Astrocyte of the hippocampus (primary cell): Measurements from ENCODE around the gene POP7.
"Not testable (repeated sequence)": the region's sequence is repeated elsewhere in the genome, so short reads cannot be mapped to it uniquely, and the experiment has no call there.

ENCODE experiments used
- DNase-seq: peaks from one replicate; pipeline ENCODE4 v3.0.0; 2011; ENCODE audit warnings: low read depth, low spot score

The POP7 gene

GRCh38 chr7:100705753-100706671 is at the start of gene POP7:
TSS of gene POP7 (plus strand) at chr7:100706121. CDS start at chr7:100706831, 710 bp downstream.
- peak; percentile 100 for DNase-seq

- not testable (repeated sequence) for DNase-seq
Observed at GRCh38 chr7:100662194-100662776, 43.6 kb upstream of the POP7 start.

GRCh38 chr7:100665168-100665726 is 40.7 kb upstream of the POP7 start:
- no peak for DNase-seq

GRCh38 chr7:100667331-100668068 is 38.4 kb upstream of the POP7 start:
- DNase-seq = no peak

- no peak for DNase-seq
Observed at GRCh38 chr7:100668069-100668449, 37.9 kb upstream of the POP7 start.

- DNase-seq = not testable (repeated sequence)
Observed at GRCh38 chr7:100669106-100669505, 36.8 kb upstream of the POP7 start.

- DNase-seq = no peak
Observed at GRCh38 chr7:100670074-100670473, 35.8 kb upstream of the POP7 start.

- no peak for DNase-seq
Observed at GRCh38 chr7:100671353-100672327, 34.3 kb upstream of the POP7 start.

GRCh38 chr7:100673302-100673941 is 32.5 kb upstream of the POP7 start, which contains the start of gene GNB2:
TSS of gene GNB2 (plus strand) at chr7:100673740. CDS start at chr7:100676266, 2,526 bp downstream.
- peak; percentile 99 for DNase-seq

GRCh38 chr7:100673942-100674410 is 31.9 kb upstream of the POP7 start:
- DNase-seq = peak; percentile 28

- peak; percentile 51 for DNase-seq
Observed at GRCh38 chr7:100674411-100675104, 31.4 kb upstream of the POP7 start.

GRCh38 chr7:100675105-100675451 is 30.8 kb upstream of the POP7 start:
- DNase-seq = no peak

- peak; percentile 80 for DNase-seq
Observed at GRCh38 chr7:100675581-100676350, 30.2 kb upstream of the POP7 start.

- DNase-seq = no peak
Observed at GRCh38 chr7:100676501-100677306, 29.2 kb upstream of the POP7 start.

- DNase-seq = no peak
Observed at GRCh38 chr7:100677308-100678267, 28.3 kb upstream of the POP7 start.

- DNase-seq = no peak
Observed at GRCh38 chr7:100678291-100678984, 27.5 kb upstream of the POP7 start.
